Vein endothelial cell (primary cell): ENCODE measurements around the gene TENT5A. TPM values are rescaled to one million over a fixed set of nuclear protein-coding genes. Genes with fewer than 3 reads are reported as not detected.
A peak's percentile ranks its signal among the peaks of the same experiment; 100 is the strongest.

ENCODE experiments used
- small RNA-seq: library from RNA; depleted of rRNA; stranded (forward); fragments of <200 nt; gene quantifications from one replicate; pipeline ENCODE3, GENCODE V24; 2012
- total RNA-seq: library from RNA; depleted of rRNA; stranded (reverse); fragments of >200 nt; gene quantifications from 2 replicates; pipeline ENCODE4 v1.2.3, GENCODE V29; 2012

Gene TENT5A
- total RNA-seq, result 4.6 and 6.0 TPM in 2 replicates

DNA sequence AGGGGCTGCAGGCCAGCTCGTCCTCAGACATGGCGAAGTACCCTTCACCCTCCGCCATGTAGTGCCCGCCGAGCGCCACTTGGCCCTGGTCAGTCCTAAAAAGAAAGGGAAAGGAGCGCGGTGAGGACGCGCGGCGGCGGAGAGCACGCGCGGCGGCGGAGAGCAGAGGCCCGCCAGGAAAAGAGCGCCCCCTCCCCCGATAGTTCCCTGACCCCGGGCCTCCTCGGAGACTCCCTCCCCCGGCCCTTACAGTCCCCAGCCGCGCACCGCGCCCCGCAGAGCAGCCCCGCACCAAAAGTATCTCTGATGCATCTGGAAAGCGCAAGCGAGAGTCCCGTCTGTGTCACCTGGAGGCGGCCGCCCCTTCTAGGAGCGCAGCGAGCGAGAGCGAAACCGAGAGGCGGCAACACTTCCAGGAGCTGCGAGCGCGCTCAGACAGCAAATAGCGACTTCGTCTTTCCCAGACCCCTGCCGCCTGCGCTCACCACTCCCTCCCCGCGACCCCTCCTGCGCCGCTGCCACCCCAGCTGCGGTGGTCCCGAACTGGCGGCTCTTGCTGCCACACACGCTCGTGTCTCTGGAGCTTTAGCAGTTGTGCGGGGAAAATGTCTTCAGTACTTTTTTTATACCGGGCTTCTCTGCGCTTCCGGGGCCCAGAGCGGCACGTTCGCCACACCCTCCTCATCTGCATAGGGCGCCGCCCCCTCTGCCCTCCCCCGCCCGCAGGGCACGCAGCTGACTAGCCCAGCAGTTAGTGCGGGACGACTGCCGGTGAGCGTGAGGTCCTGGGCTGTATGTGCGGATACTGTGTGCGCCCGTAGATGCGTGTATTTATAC, at the start of gene TENT5A:
Gene TENT5A, minus strand, starts transcription at position 598 of the 837 bp plus-strand sequence. Its CDS starts 540 bp downstream, at position 58.

Small RNA genes within 50 kb of the gene (small RNA-seq; reads per million reads assigned to genes)
- gene AL078599.1 (not detected), gene RF00156 (0.34 reads per million, percentile 14 among the genes with 10 or more reads in this experiment)
